Transverse colon (tissue), 3 donors: Measurements from ENCODE around the gene CDH12.

ENCODE experiments used
- EP300 ChIP-seq: sonication (generic); formaldehyde crosslinking; IDR thresholded peaks from one replicate; pipeline ENCODE4 v1.6.1; 2017; ENCODE audit warnings: antibody characterized with exemption, low read depth
- TF ChIP-seq, protein P1 (sequence below), 5 experiments: fragments of 200-600 bp in 3 of 5; fragments of 450-650 bp in 2 of 5; sonication (generic) in 3 of 5; IDR thresholded peaks; 1 replicate in 2 of 5; 2 replicates in 3 of 5; pipeline ENCODE4 v1.5.1; 2016 to 2017; ENCODE audit warnings: antibody characterized with exemption in 5 of 5, inconsistent platforms in 3 of 5, mild to moderate bottlenecking in 2 of 5, moderate library complexity in 1 of 5

DNA sequence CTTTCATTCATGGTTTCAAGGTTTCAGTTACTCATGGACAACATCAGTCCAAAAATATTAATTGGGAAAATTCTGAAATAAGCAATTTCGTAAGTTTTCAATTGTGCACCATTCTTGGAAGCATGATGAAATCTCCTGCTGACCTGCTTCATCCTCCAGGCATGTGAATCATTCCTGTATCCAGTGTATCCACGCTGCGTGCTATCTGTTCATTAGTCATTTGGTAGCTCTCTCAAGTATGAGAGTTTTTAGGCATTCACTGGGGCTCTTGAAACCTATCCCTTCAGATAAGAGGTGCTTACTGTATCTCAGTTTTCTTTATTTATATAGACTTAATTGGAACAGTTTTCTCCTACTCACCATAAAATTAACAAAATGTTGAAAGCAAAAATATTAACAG is 293.0 kb downstream of the CDH12 start:
- no peak for TF ChIP-seq EP300
- TF ChIP-seq, protein P1, sequence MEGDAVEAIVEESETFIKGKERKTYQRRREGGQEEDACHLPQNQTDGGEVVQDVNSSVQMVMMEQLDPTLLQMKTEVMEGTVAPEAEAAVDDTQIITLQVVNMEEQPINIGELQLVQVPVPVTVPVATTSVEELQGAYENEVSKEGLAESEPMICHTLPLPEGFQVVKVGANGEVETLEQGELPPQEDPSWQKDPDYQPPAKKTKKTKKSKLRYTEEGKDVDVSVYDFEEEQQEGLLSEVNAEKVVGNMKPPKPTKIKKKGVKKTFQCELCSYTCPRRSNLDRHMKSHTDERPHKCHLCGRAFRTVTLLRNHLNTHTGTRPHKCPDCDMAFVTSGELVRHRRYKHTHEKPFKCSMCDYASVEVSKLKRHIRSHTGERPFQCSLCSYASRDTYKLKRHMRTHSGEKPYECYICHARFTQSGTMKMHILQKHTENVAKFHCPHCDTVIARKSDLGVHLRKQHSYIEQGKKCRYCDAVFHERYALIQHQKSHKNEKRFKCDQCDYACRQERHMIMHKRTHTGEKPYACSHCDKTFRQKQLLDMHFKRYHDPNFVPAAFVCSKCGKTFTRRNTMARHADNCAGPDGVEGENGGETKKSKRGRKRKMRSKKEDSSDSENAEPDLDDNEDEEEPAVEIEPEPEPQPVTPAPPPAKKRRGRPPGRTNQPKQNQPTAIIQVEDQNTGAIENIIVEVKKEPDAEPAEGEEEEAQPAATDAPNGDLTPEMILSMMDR (IDR thresholded peaks at IDR 0.05): no peak
